SK-N-SH (cell line): ENCODE data around the gene BCAS3. TPM values are rescaled to one million over a fixed set of nuclear protein-coding genes. Genes with fewer than 3 reads are reported as not detected.

Experiments
- CTCF ChIA-PET: fragments of 300-600, 350-600 bp; formaldehyde crosslinking; extraction: SDS; loops from one replicate; lab custom pipeline; 2021; lab: Yijun Ruan, JAX
- POLR2A ChIA-PET: fragments of 350-600 bp; sonication (Branson Sonifier 250); formaldehyde crosslinking; extraction: SDS; loops from one replicate; lab custom pipeline; 2020; ENCODE audit warnings: antibody characterized with exemption, inconsistent platforms; lab: Yijun Ruan, JAX
- DNase-seq: peaks from one replicate; pipeline ENCODE4 v3.0.0; 2012
- H2AFZ ChIP-seq: fragments of 200-600 bp; sonication (generic); 2 replicates; pipeline ENCODE4 v1.8.1; 2016; ENCODE audit warnings: antibody characterized with exemption, mild to moderate bottlenecking, low read depth
- H3F3A ChIP-seq: fragments of 200-600 bp; sonication (generic); replicated peaks from 2 replicates; pipeline ENCODE3; 2016; ENCODE audit warnings: antibody characterized with exemption, mild to moderate bottlenecking; ENCODE audit not compliant: insufficient read depth
- H3K27ac ChIP-seq, 2 experiments: fragments of 200-500 bp in 1 of 2; fragments of 200-600 bp in 1 of 2; sonication (Bioruptor generic) in 1 of 2; sonication (generic), shearing (Covaris generic) in 1 of 2; 2 replicates each; pipeline versions ENCODE4 v1.5.1 to v1.6.1; 2014 to 2016; ENCODE audit warnings: low read depth in 2 of 2, inconsistent platforms in 1 of 2, low read length in 1 of 2, mild to moderate bottlenecking in 1 of 2, mixed read lengths in 1 of 2
- H3K27me3 ChIP-seq: fragments of 200-600 bp; sonication (generic), shearing (Covaris generic); 2 replicates; pipeline ENCODE4 v1.6.1; 2016; ENCODE audit warnings: mixed run types; ENCODE audit not compliant: insufficient read depth
- H3K36me3 ChIP-seq, 2 experiments: fragments of 200-500 bp in 1 of 2; fragments of 200-600 bp in 1 of 2; sonication (Bioruptor generic) in 1 of 2; sonication (generic) in 1 of 2; replicated peaks in 1 of 2; 2 replicates each; pipeline versions ENCODE3 to v1.5.1; 2014 to 2016; ENCODE audit warnings: low read length in 1 of 2, mild to moderate bottlenecking in 1 of 2; ENCODE audit not compliant: insufficient read depth in 2 of 2, control insufficient read depth in 1 of 2
- H3K4me1 ChIP-seq, 2 experiments: fragments of 200-500 bp in 1 of 2; fragments of 200-600 bp in 1 of 2; sonication (Bioruptor generic) in 1 of 2; sonication (generic), shearing (Covaris generic) in 1 of 2; 2 replicates each; pipeline versions ENCODE4 v1.5.1 to v1.6.1; 2014 to 2016; ENCODE audit warnings: low read depth in 1 of 2, low read length in 1 of 2, mixed run types in 1 of 2; ENCODE audit not compliant: insufficient read depth in 2 of 2, control insufficient read depth in 1 of 2
- H3K4me2 ChIP-seq: fragments of 200-600 bp; sonication (generic), shearing (Covaris generic); 2 replicates; pipeline ENCODE4 v1.6.1; 2017; ENCODE audit warnings: mixed run types
- H3K4me3 ChIP-seq, 2 experiments: fragments of 200-500 bp in 1 of 2; fragments of 200-600 bp in 1 of 2; sonication (Bioruptor generic) in 1 of 2; sonication (generic), shearing (Covaris generic) in 1 of 2; 2 replicates each; pipeline versions ENCODE4 v1.5.1 to v1.8.1; 2014 to 2016; ENCODE audit warnings: low read depth in 2 of 2, inconsistent platforms in 1 of 2, low read length in 1 of 2, mild to moderate bottlenecking in 1 of 2, mixed read lengths in 1 of 2, moderate library complexity in 1 of 2
- H3K79me2 ChIP-seq: fragments of 200-600 bp; sonication (generic); 2 replicates; pipeline ENCODE4 v1.8.1; 2017; ENCODE audit warnings: mild to moderate bottlenecking; ENCODE audit not compliant: insufficient read depth
- H3K9ac ChIP-seq: fragments of 200-600 bp; sonication (generic); 2 replicates; pipeline ENCODE4 v1.6.1; 2017; ENCODE audit warnings: mixed run types
- H3K9me2 ChIP-seq: fragments of 200-600 bp; sonication (generic); 2 replicates; pipeline ENCODE4 v1.6.1; 2017; ENCODE audit warnings: mixed run types
- H3K9me3 ChIP-seq: fragments of 200-600 bp; sonication (generic); 2 replicates; pipeline ENCODE4 v1.6.1; 2017; ENCODE audit warnings: mixed run types, mild to moderate bottlenecking, moderate library complexity
- H4K20me1 ChIP-seq: fragments of 200-600 bp; sonication (generic); 2 replicates; pipeline ENCODE4 v1.6.1; 2017; ENCODE audit warnings: mild to moderate bottlenecking, mixed run types; ENCODE audit not compliant: insufficient read depth
- CTCF ChIP-seq: fragments of 200-600 bp; sonication (generic); IDR thresholded peaks from 2 replicates; pipeline ENCODE4 v1.6.1; 2017; ENCODE audit warnings: antibody characterized with exemption, mild to moderate bottlenecking, moderate library complexity
- FOSL2 ChIP-seq: IDR thresholded peaks from 2 replicates; pipeline ENCODE4 v1.4.0; 2012; ENCODE audit warnings: low read depth, mild to moderate bottlenecking, moderate library complexity, borderline replicate concordance
- FOXM1 ChIP-seq: IDR thresholded peaks from 2 replicates; pipeline ENCODE4 v1.4.0; 2012; ENCODE audit warnings: low read depth, mild to moderate bottlenecking
- JUND ChIP-seq: IDR thresholded peaks from 2 replicates; pipeline ENCODE4 v1.4.0; 2012
- POLR2AphosphoS5 ChIP-seq: IDR thresholded peaks from 2 replicates; pipeline ENCODE4 v1.6.1; 2012; ENCODE audit warnings: low read depth, low read length
- RAD21 ChIP-seq: IDR thresholded peaks from 2 replicates; pipeline ENCODE4 v1.6.1; 2012; ENCODE audit warnings: mild to moderate bottlenecking, low read length
- RFX5 ChIP-seq: IDR thresholded peaks from 2 replicates; pipeline ENCODE4 v1.6.1; 2012; ENCODE audit warnings: mild to moderate bottlenecking, improper control_type of control experiment, low read length
- SIN3A ChIP-seq: IDR thresholded peaks from 2 replicates; pipeline ENCODE4 v1.6.1; 2012; ENCODE audit warnings: low read depth, mild to moderate bottlenecking, low read length, moderate library complexity, borderline replicate concordance
- SMC3 ChIP-seq: IDR thresholded peaks from 2 replicates; pipeline ENCODE4 v1.6.1; 2012; ENCODE audit warnings: low read depth, low read length, improper control_type of control experiment
- TCF12 ChIP-seq: IDR thresholded peaks from 2 replicates; pipeline ENCODE4 v1.4.0; 2012
- ZBTB33 ChIP-seq: IDR thresholded peaks from 2 replicates; pipeline ENCODE4 v1.4.0; 2012; ENCODE audit warnings: low read depth, borderline replicate concordance
- WGBS: methylation state at CpG from one replicate; pipeline ENCODE4 v1.1.6; 2017; ENCODE audit warnings: low lambda C conversion rate; 5-methylcytosine and 5-hydroxymethylcytosine counted together
- polyA plus RNA-seq, 3 experiments: library from polyadenylated mRNA; depleted of rRNA; stranded (reverse); fragments of >200 nt; gene quantifications; 2 replicates each; pipeline ENCODE4 v1.2.3, GENCODE V29; 2012
- TF ChIP-seq, protein P1 (sequence below): fragments of 150-350 bp; IDR thresholded peaks from 2 replicates; pipeline ENCODE4 v1.6.1; 2016; ENCODE audit warnings: mild to moderate bottlenecking, low read depth, low read length

Gene BCAS3
- polyA plus RNA-seq, 1 of the 3 experiments (the other 2 are of a cell fraction) = 5.9 TPM

- H3K9me2 ChIP-seq = no peaks in the 10 kb centered on the region
- H3K79me2 ChIP-seq = no peaks in the 10 kb centered on the region
- H3K9me3 ChIP-seq = no peaks in the 10 kb centered on the region
- CTCF ChIA-PET = interaction anchor here (0.8 to 7.5 kb wide), 10 partner anchors 12 to 148 kb away, joined by 3 to 53 read pairs (median 6); no protein-coding TSS in a partner anchor
- H3F3A ChIP-seq = peaks cover 9% of the 10 kb centered on the region
- H2AFZ ChIP-seq = no peak overlapping the region
- no peaks in the 10 kb centered on the region for H3K27me3 ChIP-seq
- TF ChIP-seq RAD21 (peak; percentile 63), SIN3A (no peak), ZBTB33 (no peak), SMC3 (peak; percentile 57)
- no peaks in the 10 kb centered on the region for H4K20me1 ChIP-seq
- no peak overlapping the region for H3K4me3 ChIP-seq
- WGBS = 91% methylated on average over 11 of the region's 11 CpGs
- H3K36me3 ChIP-seq = no peaks in the 10 kb centered on the region
- H3K27ac ChIP-seq = no peak overlapping the region
- H3K9ac ChIP-seq = no peak overlapping the region
- POLR2A ChIA-PET = no interaction called here
- DNase-seq = peak; percentile 42
- H3K4me1 ChIP-seq = peaks cover 0 to 4% of the 10 kb centered on the region in 2 experiments; a peak in 1 of 4 replicates
- H3K4me2 ChIP-seq = no peak overlapping the region
Measured at GRCh38 chr17:61425682-61426481, 748.2 kb downstream of the BCAS3 start.

GRCh38 chr17:61426482-61427304, 749.0 kb downstream of the BCAS3 start:
- H3K4me2 ChIP-seq = no peak overlapping the region
- TF ChIP-seq FOXM1 = no peak
- no peak for TF ChIP-seq POLR2AphosphoS5
- TF ChIP-seq SIN3A = no peak
- peak; percentile 41; the same call in 1 of the 2 replicates for TF ChIP-seq CTCF
- peak; percentile 4; the same call in 1 of the 2 replicates for TF ChIP-seq TCF12
- TF ChIP-seq RFX5 = no peak
- peak; percentile 66 for TF ChIP-seq FOSL2
- TF ChIP-seq, protein P1, sequence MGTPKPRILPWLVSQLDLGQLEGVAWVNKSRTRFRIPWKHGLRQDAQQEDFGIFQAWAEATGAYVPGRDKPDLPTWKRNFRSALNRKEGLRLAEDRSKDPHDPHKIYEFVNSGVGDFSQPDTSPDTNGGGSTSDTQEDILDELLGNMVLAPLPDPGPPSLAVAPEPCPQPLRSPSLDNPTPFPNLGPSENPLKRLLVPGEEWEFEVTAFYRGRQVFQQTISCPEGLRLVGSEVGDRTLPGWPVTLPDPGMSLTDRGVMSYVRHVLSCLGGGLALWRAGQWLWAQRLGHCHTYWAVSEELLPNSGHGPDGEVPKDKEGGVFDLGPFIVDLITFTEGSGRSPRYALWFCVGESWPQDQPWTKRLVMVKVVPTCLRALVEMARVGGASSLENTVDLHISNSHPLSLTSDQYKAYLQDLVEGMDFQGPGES = no peak
- no peak for TF ChIP-seq ZBTB33
- peak; percentile 66 for TF ChIP-seq JUND
- H3K9me3 ChIP-seq = no peaks in the 10 kb centered on the region
- H4K20me1 ChIP-seq = no peaks in the 10 kb centered on the region
- H3K27me3 ChIP-seq = no peaks in the 10 kb centered on the region
- H3F3A ChIP-seq = peaks cover 9% of the 10 kb centered on the region
- no peaks in the 10 kb centered on the region for H3K79me2 ChIP-seq
- no peaks in the 10 kb centered on the region for H3K36me3 ChIP-seq
- POLR2A ChIA-PET = no interaction called here
- no peak overlapping the region for H3K9ac ChIP-seq
- no peak for DNase-seq
- H2AFZ ChIP-seq = no peak overlapping the region
- no peak overlapping the region; a peak in 1 of 4 replicates for H3K27ac ChIP-seq
- H3K4me1 ChIP-seq = peaks cover 0 to 4% of the 10 kb centered on the region in 2 experiments; a peak in 1 of 4 replicates
- CTCF ChIA-PET = interaction anchor here (0.9 to 7.5 kb wide), 8 partner anchors 9 to 706 kb away, joined by 3 to 53 read pairs (median 8); no protein-coding TSS in a partner anchor
- no peaks in the 10 kb centered on the region for H3K9me2 ChIP-seq
- no peak overlapping the region for H3K4me3 ChIP-seq
- 77% methylated on average over 10 of the region's 10 CpGs for WGBS
